Liver (tissue), 9 donors: ENCODE measurements around the gene APBA3. TPM values are rescaled to one million over a fixed set of nuclear protein-coding genes. Genes with fewer than 3 reads are reported as not detected.

Experiments
- DNase-seq: peaks from one replicate; pipeline ENCODE4 v3.0.0-alpha.2; 2017; ENCODE audit warnings: low spot score
- H3K27ac ChIP-seq, 2 donors: one replicate each; pipeline ENCODE4 v1.7.0; 2013; ENCODE audit warnings: inconsistent platforms in 2 of 2, low read length in 2 of 2, control low read depth in 1 of 2, low read depth in 1 of 2, mild to moderate bottlenecking in 1 of 2
- H3K27me3 ChIP-seq, 4 donors: one replicate each; pipeline versions ENCODE4 v1.6.1 to v1.7.0; 2013; ENCODE audit warnings: low read length in 3 of 4, inconsistent platforms in 1 of 4, mild to moderate bottlenecking in 1 of 4, moderate library complexity in 1 of 4; ENCODE audit not compliant: control insufficient read depth in 4 of 4, insufficient read depth in 4 of 4
- H3K36me3 ChIP-seq, 4 donors: one replicate each; pipeline versions ENCODE4 v1.6.1 to v1.7.0; 2013; ENCODE audit warnings: low read length in 3 of 4, mild to moderate bottlenecking in 3 of 4, low read depth in 1 of 4, moderate library complexity in 1 of 4; ENCODE audit not compliant: control insufficient read depth in 4 of 4, insufficient read depth in 3 of 4
- H3K4me1 ChIP-seq, 4 donors: one replicate each; pipeline versions ENCODE4 v1.6.1 to v1.7.0; 2013; ENCODE audit warnings: low read length in 3 of 4, mild to moderate bottlenecking in 3 of 4, moderate library complexity in 1 of 4; ENCODE audit not compliant: control insufficient read depth in 4 of 4, insufficient read depth in 4 of 4
- H3K4me3 ChIP-seq, 3 donors: one replicate each; pipeline versions ENCODE4 v1.6.1 to v1.7.0; 2013; ENCODE audit warnings: low read length in 3 of 3, control low read depth in 1 of 3, low read depth in 1 of 3, mild to moderate bottlenecking in 1 of 3
- H3K9ac ChIP-seq, 2 donors: one replicate each; pipeline ENCODE4 v1.7.0; 2013; ENCODE audit warnings: low read length in 2 of 2, mild to moderate bottlenecking in 2 of 2, moderate library complexity in 2 of 2, control low read depth in 1 of 2, low read depth in 1 of 2
- H3K9me3 ChIP-seq, 4 donors: one replicate each; pipeline versions ENCODE4 v1.6.1 to v1.7.0; 2013; ENCODE audit warnings: low read length in 3 of 4; ENCODE audit not compliant: control insufficient read depth in 4 of 4
- CTCF ChIP-seq: fragments of 150-350 bp; IDR thresholded peaks from 2 replicates; pipeline ENCODE4 v1.5.1; 2017; ENCODE audit warnings: improper control_type of control experiment, low read depth, low read length; ENCODE audit not compliant: missing input control
- EGR1 ChIP-seq, 2 donors: IDR thresholded peaks; 2 replicates each; pipeline ENCODE4 v1.6.1; 2016 to 2018; ENCODE audit warnings: antibody characterized with exemption in 2 of 2, low read depth in 2 of 2
- FOXA1 ChIP-seq: IDR thresholded peaks from 2 replicates; pipeline ENCODE4 v1.6.1; 2016; ENCODE audit warnings: antibody characterized with exemption
- FOXA2 ChIP-seq: IDR thresholded peaks from 2 replicates; pipeline ENCODE4 v1.6.1; 2016; ENCODE audit warnings: antibody characterized with exemption
- GABPA ChIP-seq, 2 donors: IDR thresholded peaks in 1 of 2; conservative IDR thresholded peaks in 1 of 2; 2 replicates each; pipeline ENCODE4 v1.6.1; 2016; ENCODE audit warnings: antibody characterized with exemption in 2 of 2, mild to moderate bottlenecking in 1 of 2, moderate library complexity in 1 of 2
- HNF4A ChIP-seq, 2 donors: conservative IDR thresholded peaks; 2 replicates each; pipeline ENCODE4 v1.6.1; 2016; ENCODE audit warnings: antibody characterized with exemption in 2 of 2, mild to moderate bottlenecking in 2 of 2
- HNF4G ChIP-seq: IDR thresholded peaks from 2 replicates; pipeline ENCODE4 v1.6.1; 2016; ENCODE audit warnings: antibody characterized with exemption
- JUND ChIP-seq, 2 donors: IDR thresholded peaks; 2 replicates each; pipeline ENCODE4 v1.6.1; 2016; ENCODE audit warnings: antibody characterized with exemption in 2 of 2
- MAX ChIP-seq: IDR thresholded peaks from 2 replicates; pipeline ENCODE4 v1.6.1; 2016; ENCODE audit warnings: antibody characterized with exemption
- NR2F2 ChIP-seq: IDR thresholded peaks from 2 replicates; pipeline ENCODE4 v1.6.1; 2016; ENCODE audit warnings: antibody characterized with exemption
- RAD21 ChIP-seq, 2 donors: IDR thresholded peaks; 2 replicates each; pipeline ENCODE4 v1.6.1; 2016; ENCODE audit warnings: antibody characterized with exemption in 2 of 2, mild to moderate bottlenecking in 2 of 2
- RXRA ChIP-seq, 2 donors: IDR thresholded peaks; 2 replicates each; pipeline ENCODE4 v1.6.1; 2017 to 2018; ENCODE audit warnings: antibody characterized with exemption in 2 of 2, mild to moderate bottlenecking in 1 of 2
- SP1 ChIP-seq: IDR thresholded peaks from 2 replicates; pipeline ENCODE4 v1.6.1; 2018; ENCODE audit warnings: antibody characterized with exemption, mild to moderate bottlenecking
- TAF1 ChIP-seq: conservative IDR thresholded peaks from 2 replicates; pipeline ENCODE4 v1.6.1; 2016; ENCODE audit warnings: antibody characterized with exemption, mild to moderate bottlenecking
- YY1 ChIP-seq: IDR thresholded peaks from 2 replicates; pipeline ENCODE4 v1.6.1; 2016; ENCODE audit warnings: antibody characterized with exemption, mild to moderate bottlenecking
- WGBS: extraction: QIAGEN DNeasy Blood & Tissue Kit; methylation state at CpG from one replicate; pipeline ENCODE4 v1.1.7; 2013; 5-methylcytosine and 5-hydroxymethylcytosine counted together
- polyA plus RNA-seq, 2 donors: library from polyadenylated mRNA; stranded (reverse) in 1 of 2; unstranded in 1 of 2; fragments of 200-250 nt in 1 of 2; fragments of >200 nt in 1 of 2; fragmentation: Nextera tagmentation in 1 of 2; extraction: Ambion mirVana in 1 of 2; gene quantifications; one replicate each; pipeline versions ENCODE4 v1.2.1 to v1.2.3, GENCODE V29; 2013 to 2015
- total RNA-seq, 2 donors: library from RNA; depleted of rRNA; stranded (reverse); fragments of >200 nt; gene quantifications; one replicate each; pipeline ENCODE4 v1.2.3, GENCODE V29; 2014
- TF ChIP-seq, protein P1 (sequence below): IDR thresholded peaks from 2 replicates; pipeline ENCODE4 v1.6.1; 2016; ENCODE audit warnings: antibody characterized with exemption, mild to moderate bottlenecking
- TF ChIP-seq, protein P2 (sequence below): IDR thresholded peaks from 2 replicates; pipeline ENCODE4 v1.6.1; 2016; ENCODE audit warnings: antibody characterized with exemption
- TF ChIP-seq, protein P3 (sequence below): IDR thresholded peaks from 2 replicates; pipeline ENCODE4 v1.6.1; 2016; ENCODE audit warnings: antibody characterized with exemption
- donor health status: healthy.
- donor health status: healthy.
- donor health status: healthy.
- donor health status: healthy.
- donor health status: healthy.

The APBA3 gene
- total and polyA plus RNA-seq, 4 donors, result 6.4 to 24.3 (median 10.7) TPM

- no peak for DNase-seq
- Histone ChIP-seq H3K4me1 (peaks cover 3 to 15% (median 12%) of the 10 kb centered on the region in 4 donors), H3K36me3 (no peaks in the 10 kb centered on the region), H3K4me3 (no peak overlapping the region), H3K9ac (no peak overlapping the region), H3K27me3 (no peaks in the 10 kb centered on the region), H3K9me3 (no peaks in the 10 kb centered on the region), H3K27ac (no peak overlapping the region)
- 76% methylated on average over 8 of the region's 8 CpGs for WGBS
- TF ChIP-seq FOXA2 (no peak), TAF1 (no peak), CTCF (no peak), RAD21 (IDR thresholded peaks at IDR 0.05) (no peak), NR2F2 (no peak), RXRA (IDR thresholded peaks at IDR 0.05) (no peak), JUND (IDR thresholded peaks at IDR 0.05) (no peak), YY1 (no peak), SP1 (no peak), MAX (no peak), HNF4A (conservative IDR thresholded peaks at IDR 0.05) (no peak), FOXA1 (no peak), GABPA (IDR thresholded peaks at IDR 0.05 in 1 of 2, conservative IDR thresholded peaks at IDR 0.05 in 1 of 2) (no peak), EGR1 (IDR thresholded peaks at IDR 0.05; ENCODE audit: low read depth in 2 of 2) (no peak)
- TF ChIP-seq, protein P1, sequence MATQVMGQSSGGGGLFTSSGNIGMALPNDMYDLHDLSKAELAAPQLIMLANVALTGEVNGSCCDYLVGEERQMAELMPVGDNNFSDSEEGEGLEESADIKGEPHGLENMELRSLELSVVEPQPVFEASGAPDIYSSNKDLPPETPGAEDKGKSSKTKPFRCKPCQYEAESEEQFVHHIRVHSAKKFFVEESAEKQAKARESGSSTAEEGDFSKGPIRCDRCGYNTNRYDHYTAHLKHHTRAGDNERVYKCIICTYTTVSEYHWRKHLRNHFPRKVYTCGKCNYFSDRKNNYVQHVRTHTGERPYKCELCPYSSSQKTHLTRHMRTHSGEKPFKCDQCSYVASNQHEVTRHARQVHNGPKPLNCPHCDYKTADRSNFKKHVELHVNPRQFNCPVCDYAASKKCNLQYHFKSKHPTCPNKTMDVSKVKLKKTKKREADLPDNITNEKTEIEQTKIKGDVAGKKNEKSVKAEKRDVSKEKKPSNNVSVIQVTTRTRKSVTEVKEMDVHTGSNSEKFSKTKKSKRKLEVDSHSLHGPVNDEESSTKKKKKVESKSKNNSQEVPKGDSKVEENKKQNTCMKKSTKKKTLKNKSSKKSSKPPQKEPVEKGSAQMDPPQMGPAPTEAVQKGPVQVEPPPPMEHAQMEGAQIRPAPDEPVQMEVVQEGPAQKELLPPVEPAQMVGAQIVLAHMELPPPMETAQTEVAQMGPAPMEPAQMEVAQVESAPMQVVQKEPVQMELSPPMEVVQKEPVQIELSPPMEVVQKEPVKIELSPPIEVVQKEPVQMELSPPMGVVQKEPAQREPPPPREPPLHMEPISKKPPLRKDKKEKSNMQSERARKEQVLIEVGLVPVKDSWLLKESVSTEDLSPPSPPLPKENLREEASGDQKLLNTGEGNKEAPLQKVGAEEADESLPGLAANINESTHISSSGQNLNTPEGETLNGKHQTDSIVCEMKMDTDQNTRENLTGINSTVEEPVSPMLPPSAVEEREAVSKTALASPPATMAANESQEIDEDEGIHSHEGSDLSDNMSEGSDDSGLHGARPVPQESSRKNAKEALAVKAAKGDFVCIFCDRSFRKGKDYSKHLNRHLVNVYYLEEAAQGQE, result no peak
- TF ChIP-seq, protein P2, sequence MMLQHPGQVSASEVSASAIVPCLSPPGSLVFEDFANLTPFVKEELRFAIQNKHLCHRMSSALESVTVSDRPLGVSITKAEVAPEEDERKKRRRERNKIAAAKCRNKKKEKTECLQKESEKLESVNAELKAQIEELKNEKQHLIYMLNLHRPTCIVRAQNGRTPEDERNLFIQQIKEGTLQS, result no peak
- TF ChIP-seq, protein P3, sequence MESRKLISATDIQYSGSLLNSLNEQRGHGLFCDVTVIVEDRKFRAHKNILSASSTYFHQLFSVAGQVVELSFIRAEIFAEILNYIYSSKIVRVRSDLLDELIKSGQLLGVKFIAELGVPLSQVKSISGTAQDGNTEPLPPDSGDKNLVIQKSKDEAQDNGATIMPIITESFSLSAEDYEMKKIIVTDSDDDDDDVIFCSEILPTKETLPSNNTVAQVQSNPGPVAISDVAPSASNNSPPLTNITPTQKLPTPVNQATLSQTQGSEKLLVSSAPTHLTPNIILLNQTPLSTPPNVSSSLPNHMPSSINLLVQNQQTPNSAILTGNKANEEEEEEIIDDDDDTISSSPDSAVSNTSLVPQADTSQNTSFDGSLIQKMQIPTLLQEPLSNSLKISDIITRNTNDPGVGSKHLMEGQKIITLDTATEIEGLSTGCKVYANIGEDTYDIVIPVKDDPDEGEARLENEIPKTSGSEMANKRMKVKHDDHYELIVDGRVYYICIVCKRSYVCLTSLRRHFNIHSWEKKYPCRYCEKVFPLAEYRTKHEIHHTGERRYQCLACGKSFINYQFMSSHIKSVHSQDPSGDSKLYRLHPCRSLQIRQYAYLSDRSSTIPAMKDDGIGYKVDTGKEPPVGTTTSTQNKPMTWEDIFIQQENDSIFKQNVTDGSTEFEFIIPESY, result no peak
Observed at GRCh38 chr19:3723883-3724282, 37.6 kb downstream of the APBA3 start.

- Histone ChIP-seq H3K9me3 (no peaks in the 10 kb centered on the region), H3K36me3 (no peaks in the 10 kb centered on the region), H3K27me3 (no peaks in the 10 kb centered on the region), H3K4me3 (no peak overlapping the region), H3K27ac (no peak overlapping the region), H3K4me1 (peaks cover 3 to 15% (median 12%) of the 10 kb centered on the region in 4 donors), H3K9ac (no peak overlapping the region)
- DNase-seq, result no peak
- 89% methylated on average over 5 of the region's 5 CpGs for WGBS
- TF ChIP-seq EGR1 (IDR thresholded peaks at IDR 0.05; ENCODE audit: low read depth in 2 of 2), result no peak
- TF ChIP-seq, protein P1, result no peak
- TF ChIP-seq, protein P3, result no peak
- no peak for TF ChIP-seq MAX
- TF ChIP-seq HNF4G, result no peak
- no peak for TF ChIP-seq RXRA (IDR thresholded peaks at IDR 0.05)
- no peak for TF ChIP-seq JUND (IDR thresholded peaks at IDR 0.05)
- no peak for TF ChIP-seq FOXA1
- TF ChIP-seq SP1, result no peak
Observed at GRCh38 chr19:3723110-3723488, 38.4 kb downstream of the APBA3 start.
